ENCODE results near the gene RAN. TPM values are rescaled to one million over a fixed set of nuclear protein-coding genes. Genes with fewer than 3 reads are reported as not detected.

RAN gene
- total and polyA plus RNA-seq, 9 of the 15 experiments (the other 6 are each of a cell fraction or from before 2014, with no cell fraction given) = 1,687 to 3,820 (median 2,300) TPM

DNA sequence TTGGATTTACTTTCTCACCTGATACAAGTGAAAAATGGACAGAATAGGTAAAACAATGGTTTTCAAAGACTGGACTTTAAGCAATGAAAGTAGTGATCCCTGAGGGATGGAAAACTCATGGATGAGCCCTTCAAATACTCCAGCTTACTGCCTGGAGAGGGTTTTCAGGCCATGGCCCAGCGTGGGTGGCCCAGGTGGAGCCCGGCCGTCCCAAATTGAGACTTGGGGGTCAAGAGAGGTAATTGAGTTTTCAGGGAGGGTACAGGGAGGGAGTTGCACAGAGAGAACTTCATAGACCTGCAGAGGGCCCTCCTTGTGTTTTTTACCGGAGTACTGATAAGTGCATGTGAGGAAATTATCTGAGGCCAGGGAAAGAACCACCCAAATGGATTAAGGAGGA, 37.2 kb downstream of the RAN start:
- no peak overlapping the region for H3K4me2 ChIP-seq (ENCODE audit: insufficient read depth, low read length)
- peaks cover 0 to 6% of the 10 kb centered on the region in 2 experiments; a peak in 1 of 5 replicates for H3K27me3 ChIP-seq (ENCODE audit: control insufficient read depth in 2 of 2, insufficient read depth in 2 of 2, low read length in 2 of 2)
- H3K4me3 ChIP-seq = no peak overlapping the region
- TF ChIP-seq ZNF217 (CRISPR knock-in tag; IDR thresholded peaks at IDR 0.05) (no peak), PCBP2 (IDR thresholded peaks at IDR 0.05; ENCODE audit: low read depth, low read length, poor library complexity, severe bottlenecking) (no peak), U2AF1 (optimal IDR thresholded peaks at IDR 0.05; ENCODE audit: low read depth, low read length) (no peak), ZNF24 (IDR thresholded peaks at IDR 0.05) (no peak), ELF2 (CRISPR knock-in tag; IDR thresholded peaks at IDR 0.05) (no peak), EP300 (IDR thresholded peaks at IDR 0.05; ENCODE audit: low read length) (no peak)
- no peaks in the 10 kb centered on the region for H3K9me1 ChIP-seq (ENCODE audit: control insufficient read depth, insufficient read depth, low read length)
- H3K79me2 ChIP-seq (ENCODE audit: control insufficient read depth, insufficient read depth, low read length) = no peaks in the 10 kb centered on the region
- no TSS peak for BruUV-seq (replicated peaks)
- whole genome bisulfite sequencing (ENCODE audit: insufficient coverage, low coverage, missing lambda C conversion rate) = 6% methylated on average over 4 of the region's 4 CpGs
- ATAC-seq (no peak), FAIRE-seq (no peak), DNase-seq (ENCODE audit: extremely low read depth in 1 of 4, low spot score in 3 of 4) (no peak)
- H3K9ac ChIP-seq (ENCODE audit: insufficient read depth in 1 of 2, low read depth in 2 of 2, low read length in 2 of 2) = no peak overlapping the region
- H3K4me1 ChIP-seq (replicated peaks in 1 of 2; ENCODE audit: control insufficient read depth in 2 of 2, insufficient read depth in 2 of 2, low read length in 2 of 2) = no peaks in the 10 kb centered on the region
- POLR2A ChIA-PET = no interaction called here
- intact Hi-C loops (cut with micrococcal nuclease) (no loop called here), in situ Hi-C loops (cut with MboI) (no loop called here)
- no peaks in the 10 kb centered on the region for H4K20me1 ChIP-seq (replicated peaks; ENCODE audit: control insufficient read depth, insufficient read depth, low read length)
- H2AFZ ChIP-seq (ENCODE audit: low read depth, low read length) = no peak overlapping the region
- no peaks in the 10 kb centered on the region for H3K36me3 ChIP-seq (ENCODE audit: control insufficient read depth, insufficient read depth, low read length)
- no peak overlapping the region for H3K27ac ChIP-seq (ENCODE audit: extremely low read depth, low read depth, low read length)
- CTCF ChIA-PET (ENCODE audit: low intra/inter-chr PET ratio) = no interaction called here
- no peaks in the 10 kb centered on the region; the same call in 1 of the 2 replicates for H3K9me3 ChIP-seq (replicated peaks; ENCODE audit: control insufficient read depth, insufficient read depth, low read depth, low read length)

DNA sequence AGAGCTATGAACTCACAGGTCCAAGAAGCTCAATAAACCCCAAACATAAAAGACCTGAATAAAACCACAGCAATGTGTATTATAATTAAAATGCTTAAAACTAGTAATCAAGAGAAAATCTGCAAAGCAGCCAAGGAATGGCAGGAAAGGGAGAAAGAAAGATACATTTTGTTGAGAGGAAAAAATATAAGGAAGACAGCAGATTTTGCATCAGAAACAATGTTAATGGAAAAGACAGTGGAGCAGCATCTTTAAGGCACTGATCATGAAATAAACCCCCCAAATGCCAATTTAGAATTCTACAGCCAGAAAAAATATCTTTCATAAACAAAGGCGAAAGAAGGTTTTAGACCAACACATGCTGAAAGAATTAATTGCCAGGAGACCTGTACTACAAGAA, 39.3 kb downstream of the RAN start:
- Histone ChIP-seq H3K9ac (ENCODE audit: insufficient read depth in 1 of 2, low read depth in 2 of 2, low read length in 2 of 2) (no peak overlapping the region), H2AFZ (ENCODE audit: low read depth, low read length) (no peak overlapping the region), H3K9me1 (ENCODE audit: control insufficient read depth, insufficient read depth, low read length) (no peaks in the 10 kb centered on the region), H4K20me1 (replicated peaks; ENCODE audit: control insufficient read depth, insufficient read depth, low read length) (no peaks in the 10 kb centered on the region), H3K27me3 (ENCODE audit: control insufficient read depth in 2 of 2, insufficient read depth in 2 of 2, low read length in 2 of 2) (peaks cover 0 to 9% of the 10 kb centered on the region in 2 experiments; a peak in 2 of 5 replicates), H3K4me2 (ENCODE audit: insufficient read depth, low read length) (no peak overlapping the region), H3K9me3 (replicated peaks; ENCODE audit: control insufficient read depth, insufficient read depth, low read depth, low read length) (no peaks in the 10 kb centered on the region; the same call in 1 of the 2 replicates), H3K4me1 (replicated peaks in 1 of 2; ENCODE audit: control insufficient read depth in 2 of 2, insufficient read depth in 2 of 2, low read length in 2 of 2) (no peaks in the 10 kb centered on the region), H3K79me2 (ENCODE audit: control insufficient read depth, insufficient read depth, low read length) (no peaks in the 10 kb centered on the region), H3K36me3 (ENCODE audit: control insufficient read depth, insufficient read depth, low read length) (no peaks in the 10 kb centered on the region), H3K27ac (ENCODE audit: extremely low read depth, low read depth, low read length) (no peak overlapping the region), H3K4me3 (no peak overlapping the region)
- intact Hi-C loops (cut with micrococcal nuclease) (loop anchor here (10.0 kb wide), 2 partner anchors 146 to 914 kb away; partner anchors contain the start of gene MMP17), in situ Hi-C loops (cut with MboI) (loop anchor here (10.0 kb wide), 1 partner anchor 214 kb away; no protein-coding TSS in a partner anchor)
- no TSS peak for BruUV-seq (replicated peaks)
- CTCF ChIA-PET (ENCODE audit: low intra/inter-chr PET ratio) = no interaction called here
- ATAC-seq (no peak), DNase-seq (ENCODE audit: extremely low read depth in 1 of 4, low spot score in 3 of 4) (no peak), FAIRE-seq (no peak)
- POLR2A ChIA-PET = no interaction called here
- 0% methylated on average over 1 of the region's 1 CpG for WGBS (ENCODE audit: insufficient coverage, low coverage, missing lambda C conversion rate)
- TF ChIP-seq SMAD4 (CRISPR knock-in tag; conservative IDR thresholded peaks at IDR 0.05) = no peak
- TF ChIP-seq, protein P1, sequence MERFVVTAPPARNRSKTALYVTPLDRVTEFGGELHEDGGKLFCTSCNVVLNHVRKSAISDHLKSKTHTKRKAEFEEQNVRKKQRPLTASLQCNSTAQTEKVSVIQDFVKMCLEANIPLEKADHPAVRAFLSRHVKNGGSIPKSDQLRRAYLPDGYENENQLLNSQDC (CRISPR knock-in tag; IDR thresholded peaks at IDR 0.05) = no peak
- peak in 1 of 2 experiments; percentile 84; a peak in 2 of 3 replicates for TF ChIP-seq CBX3 (IDR thresholded peaks at IDR 0.05; ENCODE audit: borderline replicate concordance in 1 of 2, low read length in 2 of 2)
- no peak for TF ChIP-seq KLF6 (CRISPR knock-in tag; IDR thresholded peaks at IDR 0.05; ENCODE audit: borderline replicate concordance)
- no peak for TF ChIP-seq ZNF707 (CRISPR knock-in tag; conservative IDR thresholded peaks at IDR 0.05)
- TF ChIP-seq BDP1 (IDR thresholded peaks at IDR 0.05; ENCODE audit: insufficient read depth, insufficient read length) = no peak
- 0 out of 4 replicates have a peak, but pooled peaks of 1 of the 2 experiments have one; percentile 29 for TF ChIP-seq TRIM24 (IDR thresholded peaks at IDR 0.05)
- TF ChIP-seq TRIM28 (IDR thresholded peaks at IDR 0.05) = peak; percentile 85
- no peak for TF ChIP-seq HMGN3 (IDR thresholded peaks at IDR 0.05; ENCODE audit: borderline replicate concordance, extremely low read depth, insufficient read length, low read depth, low read length)
- TF ChIP-seq, protein P2, sequence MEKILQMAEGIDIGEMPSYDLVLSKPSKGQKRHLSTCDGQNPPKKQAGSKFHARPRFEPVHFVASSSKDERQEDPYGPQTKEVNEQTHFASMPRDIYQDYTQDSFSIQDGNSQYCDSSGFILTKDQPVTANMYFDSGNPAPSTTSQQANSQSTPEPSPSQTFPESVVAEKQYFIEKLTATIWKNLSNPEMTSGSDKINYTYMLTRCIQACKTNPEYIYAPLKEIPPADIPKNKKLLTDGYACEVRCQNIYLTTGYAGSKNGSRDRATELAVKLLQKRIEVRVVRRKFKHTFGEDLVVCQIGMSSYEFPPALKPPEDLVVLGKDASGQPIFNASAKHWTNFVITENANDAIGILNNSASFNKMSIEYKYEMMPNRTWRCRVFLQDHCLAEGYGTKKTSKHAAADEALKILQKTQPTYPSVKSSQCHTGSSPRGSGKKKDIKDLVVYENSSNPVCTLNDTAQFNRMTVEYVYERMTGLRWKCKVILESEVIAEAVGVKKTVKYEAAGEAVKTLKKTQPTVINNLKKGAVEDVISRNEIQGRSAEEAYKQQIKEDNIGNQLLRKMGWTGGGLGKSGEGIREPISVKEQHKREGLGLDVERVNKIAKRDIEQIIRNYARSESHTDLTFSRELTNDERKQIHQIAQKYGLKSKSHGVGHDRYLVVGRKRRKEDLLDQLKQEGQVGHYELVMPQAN (IDR thresholded peaks at IDR 0.05; ENCODE audit: borderline replicate concordance) = no peak

Data from K562 (cell line).